ENCODE data around the gene NUBPL. TPM values are rescaled to one million over a fixed set of nuclear protein-coding genes. Genes with fewer than 3 reads are reported as not detected.

The NUBPL gene
- polyA plus RNA-seq, 2 of the 4 experiments (the other 2 are of a cell fraction): 7.6 to 14.1 TPM

GRCh38 chr14:31678421-31679249, 117.4 kb downstream of the NUBPL start:
- H3K27ac ChIP-seq: no peak overlapping the region
- CTCF ChIA-PET: interaction anchor here (1.3 kb wide), 1 partner anchor 90 kb away, joined by 3 read pairs; no protein-coding TSS in a partner anchor
- no peak for TF ChIP-seq POLR2AphosphoS2 (conservative IDR thresholded peaks at IDR 0.05; ENCODE audit: low read length)
- no peak for TF ChIP-seq CEBPB (IDR thresholded peaks at IDR 0.05)
- no peak for TF ChIP-seq KDM1A (IDR thresholded peaks at IDR 0.05; ENCODE audit: low read depth)
- TF ChIP-seq MYC (IDR thresholded peaks at IDR 0.05; ENCODE audit: borderline replicate concordance, low read length): no peak
- TF ChIP-seq ELK1 (IDR thresholded peaks at IDR 0.05; ENCODE audit: low read depth, low read length): no peak
- TF ChIP-seq ZFP36 (IDR thresholded peaks at IDR 0.05; ENCODE audit: borderline replicate concordance, partially characterized antibody): no peak
- no peaks in the 10 kb centered on the region for H3K9me3 ChIP-seq
- 74% methylated on average over 9 of the region's 9 CpGs for WGBS (ENCODE audit: missing lambda C conversion rate)
- no peak for DNase-seq (ENCODE audit: low read depth in 1 of 2, low spot score in 1 of 2)
- no peak for ATAC-seq
- POLR2A ChIA-PET: no interaction called here
- no peak for FAIRE-seq
- H3K4me2 ChIP-seq: no peak overlapping the region
- no peak overlapping the region for H3K4me3 ChIP-seq
- H3K4me1 ChIP-seq: no peaks in the 10 kb centered on the region

DNA sequence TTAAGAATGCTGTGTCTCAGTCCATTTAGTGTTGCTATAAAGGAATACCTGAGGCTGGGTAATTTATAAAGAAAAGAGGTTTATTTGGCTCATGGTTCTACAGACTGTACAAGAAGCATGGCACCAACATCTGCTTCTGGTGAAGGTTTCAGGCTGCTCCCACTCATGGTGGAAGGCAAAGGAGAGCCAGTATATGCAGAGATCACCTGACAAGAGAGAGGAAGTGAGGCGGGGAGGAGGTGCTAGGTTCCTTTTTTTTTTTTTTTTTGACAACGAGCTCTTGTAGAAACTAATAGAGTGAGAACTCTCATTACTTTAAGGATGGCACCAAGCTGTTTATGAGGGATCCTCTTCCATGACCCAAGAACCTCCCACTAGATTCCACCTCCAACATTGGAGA, 121.6 kb downstream of the NUBPL start:
- no peaks in the 10 kb centered on the region for H3K9me3 ChIP-seq
- WGBS (ENCODE audit: missing lambda C conversion rate): 85% methylated on average over 2 of the region's 2 CpGs
- no peak for DNase-seq (ENCODE audit: low read depth in 1 of 2, low spot score in 1 of 2)
- POLR2A ChIA-PET: interaction anchor here (0.6 kb wide), 1 partner anchor 103 kb away, joined by 3 read pairs; no protein-coding TSS in a partner anchor
- CTCF ChIA-PET: interaction anchor here (0.6 kb wide), 1 partner anchor 22 kb away, joined by 3 read pairs; no protein-coding TSS in a partner anchor
- H3K27ac ChIP-seq: no peak overlapping the region
- TF ChIP-seq PHF8 (IDR thresholded peaks at IDR 0.05; ENCODE audit: borderline replicate concordance, low read depth) (no peak), POLR2AphosphoS2 (conservative IDR thresholded peaks at IDR 0.05; ENCODE audit: low read length) (no peak), EHF (CRISPR knock-in tag; IDR thresholded peaks at IDR 0.05) (no peak), HES2 (IDR thresholded peaks at IDR 0.05) (no peak), ZNF302 (CRISPR knock-in tag; IDR thresholded peaks at IDR 0.05) (no peak), MAZ (IDR thresholded peaks at IDR 0.05; ENCODE audit: borderline replicate concordance, low read depth, low read length) (no peak), HMGXB4 (CRISPR knock-in tag; IDR thresholded peaks at IDR 0.05; ENCODE audit: borderline replicate concordance) (no peak), ESRRA (IDR thresholded peaks at IDR 0.05; ENCODE audit: borderline replicate concordance, low read length) (no peak), GATA3 (IDR thresholded peaks at IDR 0.05; ENCODE audit: borderline replicate concordance) (no peak), CTCF (IDR thresholded peaks at IDR 0.05) (no peak), EP300 (IDR thresholded peaks at IDR 0.05) (no peak), ELK1 (IDR thresholded peaks at IDR 0.05; ENCODE audit: low read depth, low read length) (no peak), ZSCAN20 (CRISPR knock-in tag; IDR thresholded peaks at IDR 0.05) (no peak), HOXB5 (CRISPR knock-in tag; IDR thresholded peaks at IDR 0.05) (no peak), FOSL2 (IDR thresholded peaks at IDR 0.05) (no peak), FOSL2 (CRISPR knock-in tag; IDR thresholded peaks at IDR 0.05) (no peak), HDAC2 (IDR thresholded peaks at IDR 0.05) (no peak)
- H3K4me1 ChIP-seq: no peaks in the 10 kb centered on the region
- no peak for FAIRE-seq
- no peak for ATAC-seq
- H3K4me3 ChIP-seq: no peak overlapping the region
- H3K4me2 ChIP-seq: no peak overlapping the region

Measured in A549 (cell line).